Testis (tissue), 3 donors: ENCODE measurements around the gene CTIF. TPM values are rescaled to one million over a fixed set of nuclear protein-coding genes. Genes with fewer than 3 reads are reported as not detected.
"Not testable (repeated sequence)": the region's sequence is repeated elsewhere in the genome, so short reads cannot be mapped to it uniquely, and the experiment has no call there.

Source experiments
- DNase-seq: peaks from one replicate; pipeline ENCODE4 v3.0.0-alpha.2; 2019
- H3K27ac ChIP-seq, 2 donors: fragments of 200-600 bp; sonication (generic); one replicate each; pipeline ENCODE4 v1.5.1; 2019
- H3K27me3 ChIP-seq: fragments of 200-600 bp; sonication (generic); one replicate; pipeline ENCODE4 v1.5.1; 2019
- H3K36me3 ChIP-seq: fragments of 200-600 bp; sonication (generic); one replicate; pipeline ENCODE4 v1.5.1; 2017; ENCODE audit warnings: low read depth; ENCODE audit errors: missing control alignments
- H3K4me1 ChIP-seq: fragments of 200-600 bp; sonication (generic); one replicate; pipeline ENCODE4 v1.5.1; 2019
- H3K4me3 ChIP-seq, 2 donors: fragments of 200-600 bp; sonication (generic); one replicate each; pipeline ENCODE4 v1.5.1; 2017 to 2019
- H3K9me3 ChIP-seq: fragments of 200-600 bp; sonication (generic); one replicate; pipeline ENCODE4 v1.5.1; 2017
- CTCF ChIP-seq, 3 experiments: fragments of 450-650 bp in 2 of 3; fragments of 200-600 bp in 1 of 3; sonication (generic) in 1 of 3; IDR thresholded peaks; one replicate each; pipeline ENCODE4 v1.5.1; 2016 to 2019; ENCODE audit warnings: antibody characterized with exemption in 3 of 3, mild to moderate bottlenecking in 2 of 3, moderate library complexity in 1 of 3
- POLR2A ChIP-seq: fragments of 450-650 bp; IDR thresholded peaks from one replicate; pipeline ENCODE4 v1.6.1; 2017; ENCODE audit warnings: antibody characterized with exemption, mild to moderate bottlenecking, moderate library complexity
- WGBS, 2 donors: methylation state at CpG; one replicate each; pipeline ENCODE4 v1.1.5; 2018; 5-methylcytosine and 5-hydroxymethylcytosine counted together
- intact Hi-C: fragments of 100-400 bp; cut with DNase I; formaldehyde crosslinking; loops from one replicate; pipeline ENCODE4 v1.15.1; 2023; ENCODE audit warnings: low total_unique reads
- polyA plus RNA-seq: library from polyadenylated mRNA; stranded (reverse); fragments of 350-450 nt; fragmentation: Illumina TruSeq; extraction: RNeasy Lipid Tissue Mini Kit (QIAGEN cat#74804); gene quantifications from one replicate; pipeline ENCODE4 v1.2.3, GENCODE V29; 2014; ENCODE audit warnings: low read depth, low replicate concordance; ENCODE audit not compliant: insufficient read depth
- total RNA-seq, 2 donors: library from RNA; depleted of rRNA; stranded (reverse); fragments of >200 nt; gene quantifications; one replicate each; pipeline ENCODE4 v1.2.3, GENCODE V29; 2016

CTIF gene
- total and polyA plus RNA-seq, 3 donors from 2014 or later = 33.8 to 41.5 (median 35.6) TPM

DNA sequence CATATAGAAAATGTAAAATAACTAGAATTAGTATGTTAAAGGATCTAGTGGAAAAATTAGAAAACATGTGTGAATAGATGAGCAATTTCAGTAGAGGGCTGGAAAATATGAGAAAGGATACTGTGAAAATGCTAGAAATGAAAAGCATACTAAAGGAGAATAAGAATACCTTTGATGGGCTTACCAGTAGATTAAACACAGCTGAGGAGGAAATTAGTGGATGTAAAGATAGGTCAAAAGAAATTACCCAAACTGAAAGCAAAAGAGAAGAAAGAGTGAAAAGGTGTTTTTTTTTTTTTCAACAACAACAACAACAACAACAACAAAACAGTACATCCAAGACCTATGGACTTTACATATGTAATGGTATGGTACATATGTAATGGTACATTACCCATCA lies 41.0 kb upstream of the CTIF start:
- Histone ChIP-seq H3K27me3 (no peaks in the 10 kb centered on the region), H3K4me3 (no peak overlapping the region), H3K9me3 (no peaks in the 10 kb centered on the region), H3K4me1 (peaks cover 4% of the 10 kb centered on the region), H3K36me3 (no peaks in the 10 kb centered on the region), H3K27ac (no peak overlapping the region)
- no peak for DNase-seq
- intact Hi-C loops = no loop called here
- TF ChIP-seq CTCF (IDR thresholded peaks at IDR 0.05) (no peak), POLR2A (no peak)

DNA sequence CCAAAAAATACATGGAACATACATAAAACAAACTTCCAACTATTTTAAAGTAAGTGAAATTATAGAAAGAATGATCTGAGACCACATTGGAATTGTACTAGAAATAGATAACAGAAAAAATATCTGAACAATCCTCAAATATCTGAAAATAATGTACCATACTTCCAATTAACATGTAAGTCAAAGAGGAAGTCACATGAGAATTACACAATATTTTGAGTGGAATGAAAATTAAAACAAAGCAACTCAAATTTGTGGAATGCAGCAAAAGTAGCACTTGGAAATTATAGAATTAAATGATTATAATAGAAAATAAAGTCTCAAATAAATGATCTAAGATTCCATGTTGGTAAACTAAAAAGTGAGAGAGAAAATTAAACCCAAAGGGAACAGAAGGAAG lies 38.3 kb upstream of the CTIF start:
- Histone ChIP-seq H3K36me3 (no peaks in the 10 kb centered on the region), H3K4me3 (no peak overlapping the region), H3K27me3 (no peaks in the 10 kb centered on the region), H3K9me3 (no peaks in the 10 kb centered on the region), H3K4me1 (no peaks in the 10 kb centered on the region), H3K27ac (no peak overlapping the region)
- intact Hi-C loops = no loop called here
- TF ChIP-seq CTCF (IDR thresholded peaks at IDR 0.05) (no peak), POLR2A (no peak)
- DNase-seq = no peak

DNA sequence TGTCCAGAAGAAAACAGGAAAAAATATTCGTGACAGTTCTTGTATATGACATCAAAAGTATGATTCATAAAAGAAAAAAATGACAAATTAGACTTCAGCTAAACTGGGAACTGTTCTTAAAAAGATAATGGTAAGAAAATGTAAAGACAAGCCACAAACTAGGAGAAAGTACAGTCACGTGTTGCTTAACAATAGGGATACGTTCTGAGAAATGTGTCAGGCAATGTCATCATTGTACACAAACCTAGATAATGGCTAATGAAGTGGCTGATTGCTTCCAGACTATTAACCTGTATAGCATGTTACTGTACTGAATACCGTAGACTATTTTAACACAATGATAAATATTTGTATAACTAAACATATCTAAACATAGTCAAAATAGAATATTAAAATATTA lies 35.9 kb upstream of the CTIF start:
- DNase-seq = no peak
- intact Hi-C loops = no loop called here
- WGBS, 2 donors = 78 to 85% methylated on average over 4 of the region's 4 CpGs

DNA sequence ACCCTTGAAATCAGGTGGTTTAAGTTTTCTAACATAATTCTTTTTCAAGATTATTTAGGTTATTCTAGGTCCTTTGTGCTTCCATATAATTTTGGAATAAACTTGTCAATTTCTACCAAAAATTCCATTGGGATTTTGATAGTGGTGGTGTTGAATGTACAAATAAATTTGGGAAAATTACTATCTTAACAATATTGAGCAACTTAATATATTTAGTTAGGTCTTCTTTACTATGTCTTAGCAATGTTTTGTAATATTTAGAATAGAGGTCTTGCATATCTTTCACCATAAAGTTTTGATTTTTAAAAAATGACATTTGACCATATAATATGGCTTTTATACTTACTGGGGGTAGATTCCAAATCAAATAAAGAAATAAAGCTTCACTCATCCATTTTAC lies 34.0 kb upstream of the CTIF start:
- Histone ChIP-seq H3K4me3 (no peak overlapping the region), H3K9me3 (no peaks in the 10 kb centered on the region), H3K27me3 (no peaks in the 10 kb centered on the region), H3K27ac (no peak overlapping the region), H3K36me3 (no peaks in the 10 kb centered on the region), H3K4me1 (no peaks in the 10 kb centered on the region)
- intact Hi-C loops = no loop called here
- TF ChIP-seq CTCF (IDR thresholded peaks at IDR 0.05) (no peak), POLR2A (no peak)
- no peak for DNase-seq

More for the DNA sequence above, 35.9 kb upstream of the CTIF start:
- Histone ChIP-seq H3K9me3 (no peaks in the 10 kb centered on the region), H3K4me3 (no peak overlapping the region), H3K4me1 (no peaks in the 10 kb centered on the region), H3K36me3 (no peaks in the 10 kb centered on the region), H3K27ac (no peak overlapping the region), H3K27me3 (no peaks in the 10 kb centered on the region)
- TF ChIP-seq CTCF (IDR thresholded peaks at IDR 0.05) = no peak
- no peak for TF ChIP-seq POLR2A

- H3K27ac ChIP-seq, H3K9me3 ChIP-seq, H3K4me3 ChIP-seq, H3K36me3 ChIP-seq, H3K27me3 ChIP-seq, H3K4me1 ChIP-seq, intact Hi-C loops, DNase-seq: not testable (repeated sequence)
- 81 to 89% methylated on average over 1 of the region's 1 CpG for WGBS, 2 donors
Measured at GRCh38 chr18:48506983-48507568, 31.8 kb upstream of the CTIF start.

- H3K9me3 ChIP-seq, intact Hi-C loops, H3K27me3 ChIP-seq, H3K4me3 ChIP-seq, DNase-seq, H3K4me1 ChIP-seq, H3K27ac ChIP-seq, H3K36me3 ChIP-seq: not testable (repeated sequence)
- WGBS, 2 donors = 83 to 87% methylated on average over 4 of the region's 4 CpGs
Measured at GRCh38 chr18:48512498-48512897, 26.3 kb upstream of the CTIF start.
